Neuronal stem cell (in vitro differentiated cells): ENCODE data around the gene ZC3H12C.
"Not testable (repeated sequence)": the region's sequence is repeated elsewhere in the genome, so short reads cannot be mapped to it uniquely, and the experiment has no call there.

Experiments
- DNase-seq: peaks from one replicate; pipeline ENCODE4 v3.0.0-alpha.2; 2013; ENCODE audit warnings: low spot score
- H2AFZ ChIP-seq: one replicate; pipeline ENCODE4 v1.6.1; 2013; ENCODE audit warnings: mild to moderate bottlenecking, low read length, inconsistent platforms
- H2AK5ac ChIP-seq: 2 replicates; pipeline ENCODE4 v1.6.1; 2013; ENCODE audit warnings: low read depth, mild to moderate bottlenecking, inconsistent platforms, low read length, moderate library complexity, mixed read lengths
- H2BK120ac ChIP-seq: 2 replicates; pipeline ENCODE4 v1.6.1; 2013; ENCODE audit warnings: low read depth, mild to moderate bottlenecking, inconsistent platforms, low read length, moderate library complexity, mixed read lengths
- H2BK12ac ChIP-seq: one replicate; pipeline ENCODE4 v1.6.1; 2013; ENCODE audit warnings: low read length, inconsistent platforms
- H2BK15ac ChIP-seq: 2 replicates; pipeline ENCODE4 v1.6.1; 2013; ENCODE audit warnings: mild to moderate bottlenecking, low read length, inconsistent platforms, mixed read lengths
- H2BK5ac ChIP-seq: one replicate; pipeline ENCODE4 v1.6.1; 2013; ENCODE audit warnings: inconsistent platforms, mild to moderate bottlenecking, low read length, moderate library complexity
- H3K14ac ChIP-seq: one replicate; pipeline ENCODE4 v1.6.1; 2013; ENCODE audit warnings: low read length, inconsistent platforms
- H3K18ac ChIP-seq: 2 replicates; pipeline ENCODE4 v1.6.1; 2013; ENCODE audit warnings: low read length, inconsistent platforms
- H3K23ac ChIP-seq: 2 replicates; pipeline ENCODE4 v1.6.1; 2013; ENCODE audit warnings: low read depth, mild to moderate bottlenecking, mixed read lengths, low read length, inconsistent platforms; ENCODE audit not compliant: poor library complexity
- H3K27ac ChIP-seq: replicated peaks from 3 replicates; pipeline ENCODE4 v1.5.1; 2013; ENCODE audit warnings: low read length, inconsistent platforms
- H3K27me3 ChIP-seq, 3 experiments: 2 replicates each; pipeline ENCODE4 v1.6.1; 2013; ENCODE audit warnings: low read length in 3 of 3, mild to moderate bottlenecking in 2 of 3, inconsistent platforms in 1 of 3, low read depth in 1 of 3, mixed read lengths in 1 of 3, moderate library complexity in 1 of 3; ENCODE audit not compliant: control insufficient read depth in 3 of 3, insufficient read depth in 3 of 3
- H3K36me3 ChIP-seq, 2 donors: replicated peaks in 1 of 2; 2 replicates each; pipeline ENCODE4 v1.6.1; 2013; ENCODE audit warnings: low read length in 2 of 2; ENCODE audit not compliant: control insufficient read depth in 2 of 2, insufficient read depth in 2 of 2
- H3K4ac ChIP-seq: 2 replicates; pipeline ENCODE4 v1.6.1; 2013; ENCODE audit warnings: inconsistent platforms, mild to moderate bottlenecking, low read length, moderate library complexity
- H3K4me1 ChIP-seq, 2 donors: 1 replicate in 1 of 2; 2 replicates in 1 of 2; pipeline ENCODE4 v1.6.1; 2013; ENCODE audit warnings: low read length in 2 of 2, low read depth in 1 of 2; ENCODE audit not compliant: control insufficient read depth in 2 of 2, insufficient read depth in 1 of 2
- H3K4me2 ChIP-seq: one replicate; pipeline ENCODE4 v1.6.1; 2013; ENCODE audit warnings: mild to moderate bottlenecking, low read length, inconsistent platforms; ENCODE audit not compliant: insufficient read depth, poor library complexity, severe bottlenecking
- H3K4me3 ChIP-seq, 2 donors: 2 replicates each; pipeline ENCODE4 v1.5.1; 2013; ENCODE audit warnings: low read length in 2 of 2, mild to moderate bottlenecking in 2 of 2, inconsistent platforms in 1 of 2, moderate library complexity in 1 of 2
- H3K79me1 ChIP-seq: one replicate; pipeline ENCODE4 v1.6.1; 2013; ENCODE audit warnings: low read depth, mild to moderate bottlenecking, inconsistent platforms, low read length, moderate library complexity
- H3K9ac ChIP-seq: one replicate; pipeline ENCODE4 v1.6.1; 2013; ENCODE audit warnings: mild to moderate bottlenecking, low read depth, low read length, inconsistent platforms; ENCODE audit not compliant: poor library complexity
- H3K9me3 ChIP-seq, 2 donors: replicated peaks in 1 of 2; 2 replicates each; pipeline versions ENCODE3 to v1.6.1; 2013; ENCODE audit warnings: low read length in 2 of 2, mild to moderate bottlenecking in 2 of 2, inconsistent platforms in 1 of 2, low read depth in 1 of 2, mixed read lengths in 1 of 2, moderate library complexity in 1 of 2; ENCODE audit not compliant: control insufficient read depth in 2 of 2, insufficient read depth in 1 of 2
- H4K8ac ChIP-seq: one replicate; pipeline ENCODE4 v1.6.1; 2013; ENCODE audit warnings: low read depth, mild to moderate bottlenecking, inconsistent platforms, low read length, moderate library complexity
- H4K91ac ChIP-seq: one replicate; pipeline ENCODE4 v1.6.1; 2013; ENCODE audit warnings: low read length, low read depth, mild to moderate bottlenecking, inconsistent platforms; ENCODE audit not compliant: poor library complexity
- WGBS, 2 donors: extraction: QIAGEN DNeasy Blood & Tissue Kit; methylation state at CpG; one replicate each; pipeline ENCODE4 v1.1.7; 2013; ENCODE audit warnings: missing lambda C conversion rate in 2 of 2, mixed read lengths in 1 of 2; ENCODE audit not compliant: insufficient read length in 2 of 2, insufficient replicate concordance in 1 of 2; ENCODE audit errors: extremely low coverage in 2 of 2; 5-methylcytosine and 5-hydroxymethylcytosine counted together

Gene ZC3H12C

DNA sequence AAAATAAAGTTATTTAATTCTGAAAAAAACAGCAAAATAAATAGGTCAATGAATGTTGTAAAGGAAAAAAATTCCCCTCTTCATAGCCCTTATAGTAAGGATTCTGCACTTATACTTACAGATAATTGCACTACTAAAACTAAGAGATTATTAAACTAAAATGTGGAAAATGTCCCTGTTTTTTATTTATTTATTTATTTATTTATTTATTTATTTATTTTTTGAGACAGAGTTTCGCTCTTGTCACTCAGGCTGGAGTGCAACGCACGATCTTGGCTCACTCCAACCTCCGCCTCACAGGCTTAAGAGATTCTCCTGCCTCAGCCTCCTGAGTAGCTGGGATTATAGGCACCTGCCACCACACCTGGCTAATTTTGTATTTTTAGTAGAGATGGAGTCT is 25.2 kb upstream of the ZC3H12C start:
- not testable (repeated sequence) for H3K9ac ChIP-seq, H2AFZ ChIP-seq, H4K91ac ChIP-seq, H3K4me3 ChIP-seq, H3K4me1 ChIP-seq, H3K27ac ChIP-seq, H3K36me3 ChIP-seq, DNase-seq, H3K4me2 ChIP-seq, H3K4ac ChIP-seq, H4K8ac ChIP-seq, H3K23ac ChIP-seq, H2BK12ac ChIP-seq, H3K14ac ChIP-seq, H3K79me1 ChIP-seq, H2BK5ac ChIP-seq, H3K18ac ChIP-seq, H2AK5ac ChIP-seq, H2BK120ac ChIP-seq, H2BK15ac ChIP-seq, H3K9me3 ChIP-seq
- WGBS, 2 donors = no CpG with 5 or more reads among the region's 4 CpGs
- H3K27me3 ChIP-seq = peaks cover 0 to 11% (median 0%) of the 10 kb centered on the region in 3 experiments

DNA sequence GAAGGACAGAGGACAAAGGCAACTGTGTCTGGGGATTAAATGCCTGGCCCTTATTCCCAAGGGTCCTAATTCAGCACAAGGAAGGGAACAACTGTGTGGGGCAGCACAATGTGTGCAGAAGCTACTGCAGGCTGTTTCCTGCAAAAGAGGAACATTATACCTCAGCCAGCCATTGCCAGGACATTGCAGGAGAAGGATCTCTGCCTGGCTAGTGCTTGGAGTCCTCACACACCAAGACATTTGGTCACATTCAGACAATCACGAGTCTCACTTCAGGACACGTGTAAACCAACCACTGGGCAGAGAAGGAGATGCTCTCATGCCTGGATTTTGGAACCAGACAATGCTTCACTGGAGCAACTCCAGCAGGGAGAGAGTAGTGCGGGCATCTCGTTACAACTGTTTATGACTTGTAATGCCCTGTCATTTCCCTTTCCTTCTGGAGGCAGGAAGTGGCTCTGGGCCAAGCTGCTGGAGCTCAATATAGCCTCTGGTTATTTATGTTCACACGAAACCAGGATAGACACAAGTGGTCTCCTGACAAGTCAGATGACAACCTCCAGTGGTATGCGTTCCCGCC is 23.9 kb upstream of the ZC3H12C start:
- Histone ChIP-seq H3K9ac (no peak overlapping the region), H2AK5ac (no peak overlapping the region), H3K27me3 (peaks cover 0 to 9% (median 0%) of the 10 kb centered on the region in 3 experiments), H3K4ac (no peak overlapping the region), H3K14ac (no peak overlapping the region), H3K4me3 (no peak overlapping the region), H3K4me2 (no peak overlapping the region), H3K79me1 (no peaks in the 10 kb centered on the region), H3K18ac (no peak overlapping the region), H4K91ac (no peak overlapping the region), H2BK12ac (no peak overlapping the region), H2AFZ (no peak overlapping the region), H4K8ac (no peak overlapping the region), H3K27ac (no peak overlapping the region), H3K9me3 (no peaks in the 10 kb centered on the region), H3K4me1 (peaks cover 0 to 8% of the 10 kb centered on the region in 2 donors), H2BK5ac (no peak overlapping the region), H2BK15ac (no peak overlapping the region), H2BK120ac (no peak overlapping the region), H3K36me3 (no peaks in the 10 kb centered on the region), H3K23ac (no peak overlapping the region)
- DNase-seq = no peak
- WGBS, 2 donors = no CpG with 5 or more reads among the region's 7 CpGs

DNA sequence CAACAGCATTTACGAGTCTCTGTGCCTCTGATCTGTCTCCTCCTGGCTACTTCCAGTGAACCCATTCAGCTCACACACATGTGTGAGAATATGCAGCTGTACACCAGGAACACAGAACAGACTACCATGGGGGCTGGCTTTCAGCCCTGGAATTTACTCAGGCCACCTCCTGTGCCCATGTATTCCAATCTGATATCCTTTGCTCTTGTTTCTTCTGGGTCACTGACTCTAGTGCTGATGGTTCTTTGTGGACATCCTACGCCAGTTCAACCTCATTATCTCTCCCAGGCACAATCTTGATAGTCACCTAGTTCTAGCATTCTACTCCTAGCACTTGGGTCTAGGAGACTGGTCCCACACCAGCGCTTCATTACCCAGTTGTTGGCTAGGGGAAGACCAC is 23.0 kb upstream of the ZC3H12C start:
- Histone ChIP-seq H2AFZ (no peak overlapping the region), H3K9me3 (no peaks in the 10 kb centered on the region), H3K36me3 (no peaks in the 10 kb centered on the region), H3K4me3 (no peak overlapping the region), H3K4ac (no peak overlapping the region), H3K27me3 (peaks cover 0 to 3% (median 0%) of the 10 kb centered on the region in 3 experiments), H3K9ac (no peak overlapping the region), H2BK15ac (no peak overlapping the region), H2BK120ac (no peak overlapping the region), H3K79me1 (no peaks in the 10 kb centered on the region), H3K4me2 (no peak overlapping the region), H3K4me1 (peaks cover 0 to 8% of the 10 kb centered on the region in 2 donors), H2BK5ac (no peak overlapping the region), H2AK5ac (no peak overlapping the region), H4K91ac (no peak overlapping the region), H3K14ac (no peak overlapping the region), H3K27ac (no peak overlapping the region), H3K18ac (peak overlapping the region; percentile 17), H2BK12ac (no peak overlapping the region), H4K8ac (no peak overlapping the region), H3K23ac (no peak overlapping the region)
- no CpG with 5 or more reads among the region's 3 CpGs for WGBS, 2 donors
- no peak for DNase-seq

DNA sequence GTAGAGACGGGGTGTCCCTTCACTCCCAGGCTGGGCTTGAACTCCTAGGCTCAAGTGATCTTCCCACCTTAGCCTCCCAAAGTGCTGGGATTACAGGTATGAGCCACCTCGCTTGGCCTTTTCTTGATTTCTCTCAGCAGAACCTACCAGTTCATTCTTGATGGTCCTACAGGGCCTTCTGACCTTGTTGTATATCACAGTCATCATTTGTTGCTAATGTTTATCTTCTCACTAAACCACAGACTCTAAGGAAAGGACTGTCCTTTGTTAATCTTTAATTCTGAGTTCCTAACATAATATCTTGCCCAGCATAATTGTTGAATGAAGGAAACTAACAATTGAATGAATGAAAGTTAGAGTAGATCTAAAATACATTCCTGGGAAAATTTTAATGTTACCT is 22.0 kb upstream of the ZC3H12C start:
- Histone ChIP-seq H3K36me3 (no peaks in the 10 kb centered on the region), H3K27me3 (no peaks in the 10 kb centered on the region), H2BK5ac (no peak overlapping the region), H3K4ac (no peak overlapping the region), H2BK12ac (no peak overlapping the region), H3K79me1 (no peaks in the 10 kb centered on the region), H3K9ac (no peak overlapping the region), H4K8ac (no peak overlapping the region), H3K4me2 (no peak overlapping the region), H3K4me1 (peaks cover 0 to 8% of the 10 kb centered on the region in 2 donors), H3K27ac (no peak overlapping the region), H3K18ac (no peak overlapping the region), H2AK5ac (no peak overlapping the region), H2BK15ac (no peak overlapping the region), H3K9me3 (no peaks in the 10 kb centered on the region), H2AFZ (no peak overlapping the region), H3K14ac (no peak overlapping the region), H4K91ac (no peak overlapping the region), H3K23ac (no peak overlapping the region), H3K4me3 (no peak overlapping the region), H2BK120ac (no peak overlapping the region)
- WGBS, 2 donors = no CpG with 5 or more reads among the region's 2 CpGs
- no peak for DNase-seq
